GM18873 (cell line): ENCODE data around the gene PANX1.
"Not testable (repeated sequence)": the region's sequence is repeated elsewhere in the genome, so short reads cannot be mapped to it uniquely, and the experiment has no call there.

Experiments
- ATAC-seq: cut with Tn5 transposase; IDR thresholded peaks from one replicate; pipeline ENCODE4 v1.9.1; 2021; ENCODE audit warnings: mild to moderate bottlenecking, moderate library complexity, moderate number of reproducible peaks; ENCODE audit not compliant: unreplicated experiment, low FRiP score

The PANX1 gene, protein sequence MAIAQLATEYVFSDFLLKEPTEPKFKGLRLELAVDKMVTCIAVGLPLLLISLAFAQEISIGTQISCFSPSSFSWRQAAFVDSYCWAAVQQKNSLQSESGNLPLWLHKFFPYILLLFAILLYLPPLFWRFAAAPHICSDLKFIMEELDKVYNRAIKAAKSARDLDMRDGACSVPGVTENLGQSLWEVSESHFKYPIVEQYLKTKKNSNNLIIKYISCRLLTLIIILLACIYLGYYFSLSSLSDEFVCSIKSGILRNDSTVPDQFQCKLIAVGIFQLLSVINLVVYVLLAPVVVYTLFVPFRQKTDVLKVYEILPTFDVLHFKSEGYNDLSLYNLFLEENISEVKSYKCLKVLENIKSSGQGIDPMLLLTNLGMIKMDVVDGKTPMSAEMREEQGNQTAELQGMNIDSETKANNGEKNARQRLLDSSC

DNA sequence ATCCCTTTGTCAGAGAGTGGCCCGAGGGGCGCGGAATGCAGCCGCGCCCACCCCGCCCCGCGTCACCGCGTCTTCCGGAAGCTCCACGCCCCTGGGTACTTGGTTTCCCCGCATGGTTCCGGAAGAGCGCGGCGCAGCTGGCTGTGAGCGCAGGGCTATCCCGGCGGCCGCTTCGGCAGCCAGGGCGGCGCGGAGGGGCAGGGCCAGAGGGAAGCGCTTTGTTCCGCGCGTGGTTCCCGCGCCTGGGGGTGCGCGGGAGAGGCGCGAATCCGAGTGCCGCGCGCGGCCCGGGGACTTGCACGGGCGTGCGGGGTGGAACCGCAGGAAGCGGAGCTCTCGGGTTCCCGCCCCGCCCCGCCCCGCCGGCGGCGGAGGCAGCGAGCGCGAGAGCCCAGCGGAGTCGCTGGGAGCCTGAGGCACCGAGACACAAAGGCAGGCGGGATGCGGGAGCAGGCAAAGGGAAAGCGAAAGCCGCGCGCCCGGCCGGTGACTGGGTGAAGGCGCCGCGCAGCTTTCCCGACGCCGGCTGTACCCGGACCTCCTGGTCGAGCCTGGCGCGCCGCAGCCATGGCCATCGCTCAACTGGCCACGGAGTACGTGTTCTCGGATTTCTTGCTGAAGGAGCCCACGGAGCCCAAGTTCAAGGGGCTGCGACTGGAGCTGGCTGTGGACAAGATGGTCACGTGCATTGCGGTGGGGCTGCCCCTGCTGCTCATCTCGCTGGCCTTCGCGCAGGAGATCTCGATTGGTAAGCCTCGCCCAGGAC, at the start of gene PANX1:
Gene PANX1, plus strand, starts transcription at position 96 of the 766 bp plus-strand sequence. Its CDS starts 472 bp downstream, at position 568.
- ATAC-seq, result peak; percentile 83

- ATAC-seq, result no peak
These were observed 44.5 kb upstream of the PANX1 start for GRCh38 chr11:94084164-94084563.

- ATAC-seq, result no peak
These were observed 39.7 kb upstream of the PANX1 start for GRCh38 chr11:94088906-94089305.

DNA sequence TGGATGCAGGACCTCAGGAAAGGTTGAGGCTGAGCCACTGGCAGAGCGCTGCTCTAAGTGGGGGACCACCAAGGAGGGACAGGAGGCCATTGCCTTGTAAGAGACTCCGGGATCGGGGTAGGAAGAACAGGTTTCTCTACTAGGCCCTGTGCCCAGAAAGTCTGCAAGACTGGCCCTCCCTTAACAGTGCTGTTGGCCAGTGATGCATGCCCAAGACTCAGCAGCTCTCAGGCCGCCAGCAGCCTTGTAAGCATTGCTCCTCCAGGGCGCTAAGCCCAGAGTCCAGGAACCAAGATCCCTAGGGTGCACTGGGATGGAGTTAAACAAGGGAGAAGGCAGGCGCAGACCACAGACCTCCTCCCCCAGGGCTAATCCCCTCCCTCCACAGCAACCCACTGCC, 39.3 kb upstream of the PANX1 start:
- ATAC-seq, result no peak

- ATAC-seq, result no peak
These were observed 38.2 kb upstream of the PANX1 start for GRCh38 chr11:94090401-94090800.

DNA sequence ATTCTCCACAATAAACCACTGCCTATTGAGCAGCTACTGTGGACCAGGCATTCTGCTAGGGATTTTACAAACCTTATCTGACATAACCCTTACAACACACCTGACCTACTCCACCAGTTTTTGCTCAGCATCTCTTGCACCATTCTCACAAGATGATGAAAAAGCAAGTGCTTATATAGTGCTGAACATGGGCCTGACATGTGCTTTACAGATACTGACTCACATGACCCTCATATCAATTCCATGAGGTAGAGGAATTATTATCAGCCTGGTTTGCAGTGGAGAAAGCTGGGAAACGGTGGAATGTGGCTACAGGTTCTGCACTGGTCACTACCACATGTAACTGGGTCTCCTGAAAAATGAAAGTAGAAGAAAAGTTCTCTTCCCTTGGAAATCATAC, 37.5 kb upstream of the PANX1 start:
- ATAC-seq, result no peak

DNA sequence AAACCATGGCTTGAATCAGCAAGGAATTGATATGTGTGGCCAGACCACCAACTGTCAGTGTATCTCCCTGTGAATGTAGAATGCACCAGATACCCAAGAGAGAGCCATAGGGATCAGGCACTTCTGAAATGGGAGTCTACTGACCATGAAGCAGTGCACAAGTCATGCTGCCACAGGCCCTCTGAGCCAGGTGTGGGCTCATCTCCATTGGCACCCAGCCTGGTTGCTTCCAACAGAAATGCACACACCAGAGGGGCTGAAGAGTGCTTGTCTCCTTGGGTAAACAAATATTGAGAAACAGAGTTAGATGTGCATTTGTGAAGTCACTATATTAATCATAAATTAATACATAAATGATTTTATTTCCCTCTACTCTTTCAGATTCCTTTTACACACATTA, 28.4 kb upstream of the PANX1 start:
- no peak for ATAC-seq

DNA sequence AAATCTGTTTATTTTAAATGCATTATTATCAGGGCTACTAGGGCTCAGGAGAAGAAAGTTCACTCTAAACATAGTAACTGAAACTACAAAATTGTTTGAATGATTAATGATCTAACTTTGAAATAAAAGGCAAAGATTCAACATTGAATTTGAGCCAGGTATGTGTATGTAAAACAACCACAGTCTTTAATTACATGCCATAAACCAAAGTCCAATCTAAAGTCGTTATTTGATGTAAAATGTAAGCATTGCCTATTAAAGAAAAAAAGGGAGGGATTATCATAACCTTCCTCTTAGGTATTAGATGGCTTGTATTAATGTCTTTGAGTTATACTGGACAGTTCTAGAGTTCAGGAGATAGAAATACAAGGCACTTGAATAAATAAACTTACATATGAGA, 25.2 kb upstream of the PANX1 start:
- ATAC-seq, result no peak

GRCh38 chr11:94104734-94105133, 23.9 kb upstream of the PANX1 start:
- ATAC-seq, result no peak

DNA sequence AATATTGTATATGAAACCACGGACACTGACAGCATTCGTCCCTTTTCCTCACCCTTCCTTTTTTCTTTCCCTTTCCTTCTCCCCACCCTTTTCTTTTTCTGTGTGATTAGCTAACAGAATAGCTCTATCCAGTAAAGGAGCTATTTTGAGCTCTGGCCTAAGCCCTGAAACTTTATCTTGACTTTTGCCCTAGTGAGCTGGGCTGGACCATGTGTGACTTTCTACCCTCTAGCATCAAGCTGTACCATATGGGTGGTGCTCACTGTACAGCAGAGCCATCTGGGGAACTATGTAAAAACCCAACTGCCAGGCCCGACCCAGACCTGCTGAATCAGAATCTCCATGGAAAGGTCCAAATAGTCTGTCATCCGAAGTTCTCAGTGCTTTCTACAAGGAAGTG, 21.9 kb upstream of the PANX1 start:
- no peak for ATAC-seq

DNA sequence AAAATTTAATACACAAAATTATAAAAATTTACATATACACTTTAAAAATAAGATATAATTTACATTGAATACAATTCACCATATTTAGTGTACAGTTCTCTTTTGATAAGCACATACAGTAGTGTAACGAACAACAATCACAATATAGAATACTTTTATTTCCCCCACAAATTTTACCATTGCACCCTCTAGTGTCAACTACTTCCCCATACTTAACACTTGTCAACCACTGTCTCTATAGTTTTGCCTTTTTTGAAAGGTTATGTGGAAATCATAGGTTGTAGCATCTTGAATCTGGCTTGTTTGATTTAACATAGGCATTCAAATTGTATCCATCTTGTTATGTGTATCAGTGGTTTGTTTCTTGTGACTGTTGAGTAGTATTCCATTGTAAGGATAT, 21.3 kb upstream of the PANX1 start:
- no peak for ATAC-seq

DNA sequence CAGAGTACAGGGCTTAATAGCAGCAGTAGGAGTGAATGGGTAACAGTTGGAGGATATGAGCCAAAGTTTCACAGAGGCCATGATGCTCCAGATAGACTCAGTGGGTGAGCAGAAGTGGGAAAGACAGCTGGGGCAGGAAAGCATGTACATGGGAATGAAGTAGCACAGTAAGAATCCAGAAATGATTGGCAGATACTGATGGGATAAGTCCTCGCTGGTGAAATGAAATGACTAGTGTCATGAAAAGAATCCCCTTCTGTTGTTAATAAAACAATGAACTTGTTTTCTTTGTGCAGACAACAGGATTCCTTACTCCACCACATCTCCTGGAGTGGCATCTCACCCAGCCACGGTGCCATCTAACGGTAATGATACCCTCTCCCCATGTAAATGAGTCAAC, 17.4 kb upstream of the PANX1 start:
- no peak for ATAC-seq

GRCh38 chr11:94111660-94112059, 17.0 kb upstream of the PANX1 start:
- ATAC-seq, result no peak

- ATAC-seq, result no peak
These were observed 16.3 kb upstream of the PANX1 start for GRCh38 chr11:94112206-94112953.

DNA sequence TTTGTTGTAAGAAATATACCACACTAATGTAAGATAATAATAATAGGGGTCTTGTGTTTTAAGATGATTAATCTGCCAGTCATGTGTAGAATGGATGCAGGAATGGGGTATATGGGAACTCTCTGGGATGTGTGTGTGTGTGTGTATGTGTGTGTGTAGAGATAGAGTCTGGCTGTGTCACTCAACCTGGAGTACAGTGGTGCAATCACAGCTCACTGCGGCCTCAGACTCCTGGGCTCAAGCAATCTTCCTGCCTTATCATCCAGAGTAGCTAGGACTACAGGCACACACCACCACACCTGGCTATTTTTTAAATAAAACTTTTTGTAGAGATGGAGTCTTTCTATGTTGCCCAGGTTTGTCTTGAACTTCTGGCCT, 11.5 kb upstream of the PANX1 start:
- ATAC-seq, result no peak

DNA sequence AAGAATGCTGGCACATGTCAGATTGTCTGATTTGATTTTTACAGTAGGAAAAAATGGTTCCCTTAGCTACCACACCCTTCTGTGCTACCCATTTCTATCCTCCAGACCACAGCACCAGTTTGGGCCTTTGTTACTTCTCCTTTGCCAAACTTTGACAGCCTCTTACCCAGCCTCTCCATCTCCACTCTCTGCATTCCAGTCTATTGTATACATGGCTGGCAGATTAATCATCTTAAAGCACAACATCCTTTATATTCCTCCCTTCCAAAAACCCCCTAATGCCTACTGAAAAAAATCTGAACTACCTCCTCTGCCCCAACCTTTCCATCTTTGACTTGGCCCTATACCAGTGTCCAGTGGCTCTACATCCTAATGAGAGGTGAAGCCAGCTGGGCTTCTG, 10.8 kb upstream of the PANX1 start:
- no peak for ATAC-seq

GRCh38 chr11:94119676-94120075, 9.0 kb upstream of the PANX1 start:
- not testable (repeated sequence) for ATAC-seq

DNA sequence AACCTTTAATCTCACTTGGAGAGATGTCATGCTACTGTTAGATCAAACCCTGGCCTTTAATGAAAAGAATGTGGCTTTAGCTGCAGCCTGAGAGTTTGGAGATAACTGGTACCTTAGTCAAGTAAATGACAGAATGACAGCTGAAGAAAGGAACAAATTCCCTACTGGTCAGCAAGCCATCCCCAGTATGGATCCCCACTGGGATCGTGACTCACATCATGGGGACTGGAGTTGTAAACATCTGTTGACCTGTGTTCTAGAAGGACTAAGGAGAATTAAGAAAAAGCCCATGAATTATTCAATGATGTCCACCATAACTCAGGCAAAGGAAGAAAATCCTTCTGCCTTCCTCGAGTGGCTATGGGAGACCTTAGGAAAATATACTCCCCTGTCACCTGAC, 8.1 kb upstream of the PANX1 start:
- ATAC-seq, result not testable (repeated sequence)

GRCh38 chr11:94120946-94121345, 7.7 kb upstream of the PANX1 start:
- no peak for ATAC-seq

GRCh38 chr11:94125407-94126115, 3.1 kb upstream of the PANX1 start:
- ATAC-seq, result no peak
